HEK293 (cell line): ENCODE measurements around the gene TBX1.

Source experiments
- CTCF ChIA-PET: fragments of 350-600 bp; formaldehyde crosslinking; extraction: SDS; loops from one replicate; lab custom pipeline; 2021; ENCODE audit warnings: antibody characterized with exemption; lab: Yijun Ruan, JAX
- POLR2A ChIA-PET: fragments of 300-600 bp; formaldehyde crosslinking; extraction: SDS; loops from one replicate; lab custom pipeline; 2020; ENCODE audit warnings: antibody characterized with exemption, inconsistent platforms; lab: Yijun Ruan, JAX
- H3K27ac ChIP-seq: fragments of 200-500 bp; sonication (Bioruptor generic); 2 replicates; pipeline ENCODE4 v1.5.1; 2014; ENCODE audit warnings: low read depth, low read length, control low read depth, inconsistent platforms; ENCODE audit errors: extremely low read depth
- H3K36me3 ChIP-seq, 2 experiments: fragments of 200-500 bp in 1 of 2; sonication (Bioruptor generic) in 1 of 2; 1 replicate in 1 of 2; 2 replicates in 1 of 2; pipeline ENCODE4 v1.5.1; 2014 to 2017; ENCODE audit warnings: inconsistent platforms in 2 of 2, low read length in 2 of 2; ENCODE audit not compliant: control insufficient read depth in 2 of 2, insufficient read depth in 1 of 2
- H3K4me1 ChIP-seq: fragments of 200-500 bp; sonication (Bioruptor generic); 2 replicates; pipeline ENCODE4 v1.5.1; 2014; ENCODE audit warnings: mild to moderate bottlenecking, low read length, inconsistent platforms; ENCODE audit not compliant: control insufficient read depth, insufficient read depth
- H3K4me3 ChIP-seq: 2 replicates; pipeline ENCODE4 v1.5.1; 2011; ENCODE audit warnings: low read depth, mild to moderate bottlenecking, control low read depth, low read length, moderate library complexity
- H3K9me3 ChIP-seq: fragments of 200-500 bp; sonication (Bioruptor generic); 2 replicates; pipeline ENCODE4 v1.5.1; 2014; ENCODE audit warnings: low read depth, low read length, inconsistent platforms; ENCODE audit not compliant: control insufficient read depth, insufficient read depth
- EGR2 ChIP-seq: fragments of 450-650 bp; formaldehyde crosslinking; IDR thresholded peaks from 2 replicates; pipeline ENCODE4 v1.5.1; 2016; ENCODE audit warnings: low read depth, missing biosample characterization, missing genetic modification characterization
- GLIS2 ChIP-seq: fragments of 450-650 bp; formaldehyde crosslinking; IDR thresholded peaks from 2 replicates; pipeline ENCODE4 v1.5.1; 2016; ENCODE audit warnings: missing biosample characterization, missing genetic modification characterization
- KLF9 ChIP-seq: fragments of 450-650 bp; formaldehyde crosslinking; IDR thresholded peaks from 2 replicates; pipeline ENCODE4 v1.5.1; 2016; ENCODE audit warnings: missing biosample characterization, missing genetic modification characterization, low read depth
- OSR2 ChIP-seq: fragments of 450-650 bp; formaldehyde crosslinking; IDR thresholded peaks from 2 replicates; pipeline ENCODE4 v1.5.1; 2016; ENCODE audit warnings: missing biosample characterization, missing genetic modification characterization
- SP2 ChIP-seq: fragments of 450-650 bp; formaldehyde crosslinking; IDR thresholded peaks from 2 replicates; pipeline ENCODE4 v1.5.1; 2016; ENCODE audit warnings: missing biosample characterization, missing genetic modification characterization
- ZBTB10 ChIP-seq: fragments of 450-650 bp; formaldehyde crosslinking; IDR thresholded peaks from 2 replicates; pipeline ENCODE4 v1.5.1; 2016; ENCODE audit warnings: missing biosample characterization, missing genetic modification characterization
- ZFHX2 ChIP-seq: fragments of 450-650 bp; formaldehyde crosslinking; conservative IDR thresholded peaks from 2 replicates; pipeline ENCODE4 v1.5.1; 2016; ENCODE audit warnings: missing biosample characterization, missing genetic modification characterization
- ZNF121 ChIP-seq: fragments of 450-650 bp; formaldehyde crosslinking; IDR thresholded peaks from 2 replicates; pipeline ENCODE4 v1.5.1; 2016; ENCODE audit warnings: missing biosample characterization, missing genetic modification characterization
- ZNF2 ChIP-seq: fragments of 450-650 bp; formaldehyde crosslinking; IDR thresholded peaks from 2 replicates; pipeline ENCODE4 v1.5.1; 2016; ENCODE audit warnings: missing biosample characterization, missing genetic modification characterization
- ZNF341 ChIP-seq: fragments of 450-650 bp; formaldehyde crosslinking; IDR thresholded peaks from 2 replicates; pipeline ENCODE4; 2016; ENCODE audit warnings: low read depth, missing biosample characterization, missing genetic modification characterization
- ZNF548 ChIP-seq: fragments of 450-650 bp; formaldehyde crosslinking; IDR thresholded peaks from 2 replicates; pipeline ENCODE4 v1.5.1; 2016; ENCODE audit warnings: missing biosample characterization, missing genetic modification characterization
- ZNF629 ChIP-seq: fragments of 450-650 bp; formaldehyde crosslinking; IDR thresholded peaks from 2 replicates; pipeline ENCODE4 v1.5.1; 2017; ENCODE audit warnings: missing biosample characterization, missing genetic modification characterization
- ZNF777 ChIP-seq: fragments of 450-650 bp; formaldehyde crosslinking; IDR thresholded peaks from 2 replicates; pipeline ENCODE4 v1.5.1; 2017; ENCODE audit warnings: missing biosample characterization, missing genetic modification characterization, borderline replicate concordance
- TF ChIP-seq, protein P1 (sequence below): fragments of 450-650 bp; formaldehyde crosslinking; IDR thresholded peaks from 2 replicates; pipeline ENCODE4 v1.5.1; 2017; ENCODE audit warnings: missing biosample characterization, missing genetic modification characterization

TBX1 gene

DNA sequence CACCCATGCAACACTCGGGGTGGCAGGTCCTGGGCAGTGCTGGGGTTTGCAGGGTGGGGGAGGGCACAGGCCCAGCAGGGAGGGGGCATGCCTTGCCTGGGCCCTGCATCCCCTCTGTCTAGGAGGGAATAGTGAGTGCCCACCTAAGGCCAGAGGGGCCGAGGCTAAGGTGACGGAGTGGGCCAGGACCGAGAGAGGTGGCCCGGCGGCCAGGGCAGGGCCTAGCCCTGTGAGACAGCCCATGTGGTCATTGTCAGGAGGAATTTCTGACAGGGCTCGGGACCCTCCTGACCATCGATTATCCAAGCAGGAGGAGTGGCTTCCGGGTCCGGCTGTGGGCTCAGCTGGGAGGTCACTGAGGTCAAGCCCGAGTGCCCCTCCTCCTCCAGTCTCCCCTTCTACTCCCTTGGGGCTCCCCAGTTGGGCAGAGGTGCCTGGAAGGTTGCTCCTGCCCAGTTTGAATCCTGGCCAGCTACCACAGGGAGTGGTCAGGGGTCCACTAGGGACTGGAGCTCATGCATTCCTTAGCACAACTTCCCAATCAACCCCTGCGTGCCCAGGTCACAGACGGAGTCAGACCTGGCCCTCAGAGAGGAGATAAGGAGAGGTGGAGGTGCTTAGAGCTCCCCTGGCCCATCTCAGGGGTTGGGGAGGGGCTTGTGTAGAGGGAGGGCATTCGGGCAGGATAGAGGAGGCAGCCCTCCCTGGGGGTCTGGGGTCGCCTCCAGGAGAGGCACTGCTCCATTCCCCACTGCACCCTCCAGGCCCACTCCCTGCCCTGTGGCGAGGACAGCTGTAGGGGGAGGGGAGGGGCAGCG, 22.5 kb upstream of the TBX1 start:
- TF ChIP-seq ZNF121: no peak
- TF ChIP-seq ZNF777 (tag by site-specific recombination): no peak
- no peak for TF ChIP-seq ZNF629 (tag by site-specific recombination)
- TF ChIP-seq OSR2 (tag by site-specific recombination): no peak
- no peak for TF ChIP-seq ZNF548
- 0 out of 2 replicates have a peak, but pooled peaks have one; percentile 14 for TF ChIP-seq GLIS2 (tag by site-specific recombination)
- TF ChIP-seq, protein P1, sequence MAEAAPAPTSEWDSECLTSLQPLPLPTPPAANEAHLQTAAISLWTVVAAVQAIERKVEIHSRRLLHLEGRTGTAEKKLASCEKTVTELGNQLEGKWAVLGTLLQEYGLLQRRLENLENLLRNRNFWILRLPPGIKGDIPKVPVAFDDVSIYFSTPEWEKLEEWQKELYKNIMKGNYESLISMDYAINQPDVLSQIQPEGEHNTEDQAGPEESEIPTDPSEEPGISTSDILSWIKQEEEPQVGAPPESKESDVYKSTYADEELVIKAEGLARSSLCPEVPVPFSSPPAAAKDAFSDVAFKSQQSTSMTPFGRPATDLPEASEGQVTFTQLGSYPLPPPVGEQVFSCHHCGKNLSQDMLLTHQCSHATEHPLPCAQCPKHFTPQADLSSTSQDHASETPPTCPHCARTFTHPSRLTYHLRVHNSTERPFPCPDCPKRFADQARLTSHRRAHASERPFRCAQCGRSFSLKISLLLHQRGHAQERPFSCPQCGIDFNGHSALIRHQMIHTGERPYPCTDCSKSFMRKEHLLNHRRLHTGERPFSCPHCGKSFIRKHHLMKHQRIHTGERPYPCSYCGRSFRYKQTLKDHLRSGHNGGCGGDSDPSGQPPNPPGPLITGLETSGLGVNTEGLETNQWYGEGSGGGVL (tag by site-specific recombination): no peak
- Histone ChIP-seq H3K9me3 (no peaks in the 10 kb centered on the region), H3K4me3 (no peak overlapping the region), H3K27ac (no peak overlapping the region), H3K4me1 (no peaks in the 10 kb centered on the region), H3K36me3 (no peaks in the 10 kb centered on the region)
- POLR2A ChIA-PET: no interaction called here
- CTCF ChIA-PET: interaction anchor here (0.5 to 1.0 kb wide), 2 partner anchors 8 to 232 kb away, joined by 3 read pairs; no protein-coding TSS in a partner anchor

DNA sequence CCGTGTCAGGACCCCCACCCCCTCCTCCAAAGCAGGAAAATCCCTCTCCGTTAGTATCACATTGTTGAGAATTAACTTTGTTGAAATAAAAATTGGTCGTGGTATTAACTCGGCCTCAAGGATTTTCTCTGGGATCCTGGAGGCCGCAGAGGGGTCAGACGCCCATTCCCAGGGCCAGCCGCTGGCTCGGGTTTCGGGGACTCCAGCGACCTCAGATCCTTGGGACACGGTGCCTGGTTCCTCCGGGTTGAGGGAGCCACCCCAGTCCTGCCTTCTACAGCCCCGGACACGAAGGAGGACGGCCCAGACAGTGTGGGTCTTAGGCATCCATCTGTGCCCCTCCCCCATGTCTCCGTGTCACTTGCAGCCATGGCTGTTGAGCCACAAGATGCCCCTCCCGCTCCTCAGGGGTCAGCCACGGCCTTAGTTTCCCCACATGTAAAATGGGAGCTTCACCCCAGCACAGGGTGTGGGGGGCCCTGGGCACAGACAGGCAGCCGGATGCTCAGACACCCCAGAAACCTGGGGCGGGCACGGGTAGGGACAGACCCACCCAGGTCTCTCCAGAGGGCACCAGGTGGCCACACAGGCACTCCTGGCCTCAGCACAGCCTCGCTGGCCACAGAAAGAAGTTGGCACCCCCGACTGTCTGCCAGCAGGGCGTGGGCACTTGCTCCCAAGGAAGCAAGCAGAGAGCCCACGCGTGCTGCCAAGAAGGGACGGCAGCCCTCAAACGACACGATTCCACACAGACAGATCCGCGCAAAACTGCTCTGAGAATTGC, 21.7 kb upstream of the TBX1 start:
- no peak overlapping the region for H3K4me3 ChIP-seq
- CTCF ChIA-PET: interaction anchor here (0.5 to 1.0 kb wide), 2 partner anchors 9 to 231 kb away, joined by 3 read pairs; no protein-coding TSS in a partner anchor
- no peaks in the 10 kb centered on the region for H3K9me3 ChIP-seq
- POLR2A ChIA-PET: no interaction called here
- TF ChIP-seq ZNF341 (tag by site-specific recombination): peak; percentile 56
- TF ChIP-seq ZNF2: no peak
- H3K27ac ChIP-seq: no peak overlapping the region
- no peaks in the 10 kb centered on the region for H3K4me1 ChIP-seq
- H3K36me3 ChIP-seq: no peaks in the 10 kb centered on the region

DNA sequence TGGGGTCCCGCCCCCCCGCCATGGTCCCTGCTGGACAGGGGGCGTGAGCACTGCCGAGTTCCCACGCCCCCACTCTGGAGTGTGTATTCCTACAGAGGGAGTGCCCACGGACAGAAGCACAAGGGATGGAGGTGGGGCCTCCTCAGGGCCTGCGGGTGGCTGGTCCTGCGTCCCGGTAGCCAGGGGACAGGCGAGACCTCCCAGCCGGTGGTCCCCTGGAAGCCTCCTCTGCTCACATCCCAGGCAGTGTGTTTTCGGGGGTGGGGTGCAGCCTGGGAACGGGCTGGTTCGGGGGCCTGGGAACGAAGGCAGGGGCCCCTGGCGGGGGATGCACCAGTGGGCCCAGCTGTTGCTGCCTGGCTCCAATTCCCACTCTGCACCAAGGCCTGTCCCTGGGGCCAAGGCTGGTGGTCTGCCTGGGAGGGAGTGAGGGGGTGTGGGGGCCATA, 21.1 kb upstream of the TBX1 start:
- Histone ChIP-seq H3K36me3 (no peaks in the 10 kb centered on the region), H3K4me1 (no peaks in the 10 kb centered on the region), H3K9me3 (no peaks in the 10 kb centered on the region), H3K27ac (no peak overlapping the region), H3K4me3 (no peak overlapping the region)
- TF ChIP-seq KLF9 (tag by site-specific recombination) (peak; percentile 25; the same call in 1 of the 2 replicates), SP2 (peak; percentile 35; the same call in 1 of the 2 replicates), ZBTB10 (tag by site-specific recombination) (no peak), EGR2 (tag by site-specific recombination) (peak; percentile 70), ZFHX2 (tag by site-specific recombination) (peak; percentile 91)
- ChIA-PET POLR2A (no interaction called here), CTCF (interaction anchor here (1.0 to 4.0 kb wide), 2 partner anchors 9 kb away, joined by 3 to 25 read pairs; no protein-coding TSS in a partner anchor)
